Right lung (tissue), 5 donors: ENCODE measurements around the gene CHAC2. TPM values are rescaled to one million over a fixed set of nuclear protein-coding genes. Genes with fewer than 3 reads are reported as not detected.

Source experiments
- polyA plus RNA-seq, 5 donors: library from polyadenylated mRNA; unstranded; fragments of 120-200 nt; gene quantifications; one replicate each; pipeline versions ENCODE4 v1.2.1 to v1.2.3, GENCODE V29; 2013; ENCODE audit warnings: inconsistent platforms in 1 of 5, low replicate concordance in 1 of 5; ENCODE audit not compliant: insufficient read length in 5 of 5, insufficient read depth in 1 of 5

The CHAC2 gene
- polyA plus RNA-seq, 5 donors: 1.4 to 3.3 (median 2.1) TPM

Other genes starting within 250 kb of the CHAC2 start
- gene ASB3, start 19.1 kb downstream of the CHAC2 start, polyA plus RNA-seq: 10 to 100 TPM; 28.3 to 37.6 (median 33.7) TPM
- 10 to 100 TPM; 56.4 to 62.5 (median 61.3) TPM for gene ERLEC1, start 19.2 kb downstream of the CHAC2 start, polyA plus RNA-seq
- gene GPR75, start 92.2 kb downstream of the CHAC2 start, polyA plus RNA-seq: 1 to 10 TPM; 2.8 to 4.6 (median 3.3) TPM
- gene PSME4, start 203.2 kb downstream of the CHAC2 start, polyA plus RNA-seq: 10 to 100 TPM; 38.5 to 48.9 (median 44.1) TPM